K562 (cell line): ENCODE measurements around the gene CDC42BPB.

Experiments used
- ARNT ChIP-seq, 2 experiments: fragments of 450-650 bp; IDR thresholded peaks; 2 replicates each; pipeline ENCODE4 v1.6.1; 2016; ENCODE audit warnings: mild to moderate bottlenecking in 1 of 2
- MAX ChIP-seq: sonication (generic); formaldehyde crosslinking; IDR thresholded peaks from 2 replicates; pipeline ENCODE4 v1.9.0; 2022; ENCODE audit warnings: mild to moderate bottlenecking, missing genetic modification reagents
- POLR2AphosphoS5 ChIP-seq: IDR thresholded peaks from 2 replicates; pipeline ENCODE4 v1.6.1; 2011; ENCODE audit warnings: mild to moderate bottlenecking, low read depth, low read length, moderate library complexity; ENCODE audit not compliant: control insufficient read depth, insufficient read depth
- YY1 ChIP-seq, 3 experiments: IDR thresholded peaks; 2 replicates each; pipeline ENCODE4 v1.6.1; 2011; ENCODE audit warnings: low read length in 2 of 3, mild to moderate bottlenecking in 2 of 3, moderate library complexity in 2 of 3, borderline replicate concordance in 1 of 3, control low read depth in 1 of 3, low read depth in 1 of 3; ENCODE audit not compliant: insufficient read depth in 3 of 3, insufficient replicate concordance in 2 of 3, control insufficient read depth in 1 of 3, insufficient read length in 1 of 3; ENCODE audit errors: extremely low read depth in 1 of 3
- ZNF174 ChIP-seq: fragments of 250-450 bp; sonication (Bioruptor Pico); IDR thresholded peaks from 2 replicates; pipeline ENCODE4 v1.4.0; 2020; ENCODE audit warnings: mild to moderate bottlenecking
- ZNF707 ChIP-seq: fragments of 250-450 bp; sonication (Bioruptor Pico); conservative IDR thresholded peaks from 2 replicates; pipeline ENCODE4 v1.8.0; 2022; ENCODE audit warnings: inconsistent platforms, mild to moderate bottlenecking, moderate library complexity
- TF ChIP-seq, protein P1 (sequence below), 3 experiments: IDR thresholded peaks in 2 of 3; conservative IDR thresholded peaks in 1 of 3; 2 replicates each; pipeline ENCODE4 v1.5.1; 2011 to 2012; ENCODE audit warnings: low read length in 3 of 3, mild to moderate bottlenecking in 3 of 3, control low read depth in 2 of 3, improper control_type of control experiment in 1 of 3, inconsistent platforms in 1 of 3, low read depth in 1 of 3, mixed read lengths in 1 of 3, moderate library complexity in 1 of 3; ENCODE audit not compliant: insufficient read depth in 2 of 3
- TF ChIP-seq, protein P2 (sequence below): fragments of 450-650 bp; IDR thresholded peaks from 2 replicates; pipeline ENCODE4 v1.6.1; 2016

DNA sequence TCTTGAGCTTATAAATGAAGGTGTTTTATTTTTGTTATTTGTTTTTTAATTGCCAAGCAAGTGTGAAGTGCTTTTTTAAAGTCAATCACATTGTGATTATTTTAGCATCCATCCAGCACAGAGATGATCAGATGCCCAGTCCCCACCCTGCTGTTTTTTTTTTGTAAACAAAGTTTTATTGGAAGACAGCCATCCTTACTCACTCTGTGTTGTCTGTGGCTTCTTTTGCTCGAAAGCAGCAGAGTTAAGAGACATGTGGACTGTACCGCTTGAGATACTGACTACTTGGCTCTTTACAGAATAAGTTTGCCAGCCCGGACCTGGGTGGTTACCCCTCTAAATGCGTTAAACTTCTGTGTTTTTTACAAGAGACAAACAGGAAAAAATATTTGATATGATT lies 165.8 kb downstream of the CDC42BPB start:
- TF ChIP-seq YY1 (IDR thresholded peaks at IDR 0.05; ENCODE audit: borderline replicate concordance in 1 of 3, control insufficient read depth in 1 of 3, extremely low read depth in 1 of 3, insufficient read depth in 3 of 3, insufficient read length in 1 of 3, insufficient replicate concordance in 2 of 3, low read depth in 1 of 3, low read length in 2 of 3) (no peak), POLR2AphosphoS5 (no peak), ZNF707 (CRISPR knock-in tag) (no peak), MAX (CRISPR knock-in tag) (no peak), ZNF174 (no peak), ARNT (IDR thresholded peaks at IDR 0.05) (no peak)
- TF ChIP-seq, protein P1, sequence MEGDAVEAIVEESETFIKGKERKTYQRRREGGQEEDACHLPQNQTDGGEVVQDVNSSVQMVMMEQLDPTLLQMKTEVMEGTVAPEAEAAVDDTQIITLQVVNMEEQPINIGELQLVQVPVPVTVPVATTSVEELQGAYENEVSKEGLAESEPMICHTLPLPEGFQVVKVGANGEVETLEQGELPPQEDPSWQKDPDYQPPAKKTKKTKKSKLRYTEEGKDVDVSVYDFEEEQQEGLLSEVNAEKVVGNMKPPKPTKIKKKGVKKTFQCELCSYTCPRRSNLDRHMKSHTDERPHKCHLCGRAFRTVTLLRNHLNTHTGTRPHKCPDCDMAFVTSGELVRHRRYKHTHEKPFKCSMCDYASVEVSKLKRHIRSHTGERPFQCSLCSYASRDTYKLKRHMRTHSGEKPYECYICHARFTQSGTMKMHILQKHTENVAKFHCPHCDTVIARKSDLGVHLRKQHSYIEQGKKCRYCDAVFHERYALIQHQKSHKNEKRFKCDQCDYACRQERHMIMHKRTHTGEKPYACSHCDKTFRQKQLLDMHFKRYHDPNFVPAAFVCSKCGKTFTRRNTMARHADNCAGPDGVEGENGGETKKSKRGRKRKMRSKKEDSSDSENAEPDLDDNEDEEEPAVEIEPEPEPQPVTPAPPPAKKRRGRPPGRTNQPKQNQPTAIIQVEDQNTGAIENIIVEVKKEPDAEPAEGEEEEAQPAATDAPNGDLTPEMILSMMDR (IDR thresholded peaks at IDR 0.05 in 2 of 3, conservative IDR thresholded peaks at IDR 0.05 in 1 of 3; ENCODE audit: insufficient read depth in 2 of 3, low read depth in 1 of 3, low read length in 3 of 3), result no peak
- TF ChIP-seq, protein P2, sequence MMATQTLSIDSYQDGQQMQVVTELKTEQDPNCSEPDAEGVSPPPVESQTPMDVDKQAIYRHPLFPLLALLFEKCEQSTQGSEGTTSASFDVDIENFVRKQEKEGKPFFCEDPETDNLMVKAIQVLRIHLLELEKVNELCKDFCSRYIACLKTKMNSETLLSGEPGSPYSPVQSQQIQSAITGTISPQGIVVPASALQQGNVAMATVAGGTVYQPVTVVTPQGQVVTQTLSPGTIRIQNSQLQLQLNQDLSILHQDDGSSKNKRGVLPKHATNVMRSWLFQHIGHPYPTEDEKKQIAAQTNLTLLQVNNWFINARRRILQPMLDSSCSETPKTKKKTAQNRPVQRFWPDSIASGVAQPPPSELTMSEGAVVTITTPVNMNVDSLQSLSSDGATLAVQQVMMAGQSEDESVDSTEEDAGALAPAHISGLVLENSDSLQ, result no peak
